Ecto neural progenitor cell (in vitro differentiated cells): Measurements from ENCODE around the gene GALNT18.

Experiments used
- DNase-seq: peaks from one replicate; pipeline ENCODE4 v3.0.0-alpha.2; 2018; ENCODE audit warnings: low spot score

GALNT18 gene

DNA sequence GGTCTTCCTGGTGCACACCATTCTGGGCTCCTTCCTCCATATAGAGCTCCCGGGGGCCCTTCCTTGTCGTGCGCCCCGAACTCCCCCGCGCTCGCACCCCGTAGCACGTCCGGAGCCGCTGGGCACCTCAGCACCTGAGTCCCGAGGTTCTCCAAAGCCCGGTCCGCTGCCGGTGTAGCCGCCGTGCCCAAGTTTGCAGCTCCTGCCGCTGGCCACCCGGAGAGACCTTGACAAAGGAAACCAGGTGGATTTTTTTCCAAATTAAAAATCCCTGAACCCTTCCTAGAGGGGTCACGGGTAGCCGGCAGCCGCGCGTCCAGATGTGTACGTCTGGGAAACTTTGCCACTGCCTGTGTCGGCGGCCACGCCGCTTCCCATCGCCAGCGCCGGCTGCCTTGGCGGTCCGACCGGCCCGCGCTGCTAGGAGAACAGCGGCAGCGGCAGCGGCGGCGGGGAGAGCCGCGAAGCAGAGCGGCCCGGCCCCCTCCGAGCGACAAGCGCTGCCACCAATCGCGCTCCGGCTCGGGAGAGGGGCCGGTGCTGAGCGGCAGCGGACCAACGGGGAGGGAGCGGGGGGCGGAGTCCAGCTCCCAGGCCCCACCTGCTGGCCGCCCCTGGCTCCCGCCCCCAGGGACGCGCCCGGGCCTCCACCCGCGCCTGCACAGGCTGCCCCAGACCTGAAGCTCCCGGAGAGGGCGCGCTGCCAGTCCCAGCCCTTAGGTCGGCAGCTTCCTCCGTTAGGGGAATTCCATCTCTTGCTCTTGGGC is at the start of gene GALNT18:
GALNT18 (minus strand) TSS at position 433 of the 767 bp plus-strand sequence.
- peak; percentile 94 for DNase-seq

- no peak for DNase-seq
These were observed 48.8 kb upstream of the GALNT18 start for GRCh38 chr11:11670574-11670973.

GRCh38 chr11:11669233-11669846 is 47.5 kb upstream of the GALNT18 start:
- no peak for DNase-seq

GRCh38 chr11:11668781-11669180 is 47.0 kb upstream of the GALNT18 start:
- DNase-seq, result no peak

DNA sequence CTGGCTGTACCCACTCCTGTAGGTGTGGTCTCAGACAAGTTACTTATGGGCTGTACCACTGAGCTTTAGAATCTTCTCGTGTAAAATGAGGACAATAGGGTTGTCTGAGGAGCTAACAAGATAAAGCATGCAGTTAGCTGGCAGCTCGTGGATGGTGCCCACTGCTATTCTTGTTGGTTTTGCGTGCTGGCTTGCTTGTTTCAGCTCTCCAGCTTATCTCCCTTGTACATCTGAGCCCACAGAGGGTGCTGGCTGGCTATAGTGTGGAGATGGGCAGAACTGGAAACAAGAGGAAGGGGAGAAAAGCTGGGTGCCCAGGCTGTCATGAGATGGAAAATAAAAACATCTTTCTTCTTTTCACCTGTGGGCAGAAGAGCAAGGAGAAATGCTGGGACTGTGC is 46.5 kb upstream of the GALNT18 start:
- DNase-seq, result no peak

DNA sequence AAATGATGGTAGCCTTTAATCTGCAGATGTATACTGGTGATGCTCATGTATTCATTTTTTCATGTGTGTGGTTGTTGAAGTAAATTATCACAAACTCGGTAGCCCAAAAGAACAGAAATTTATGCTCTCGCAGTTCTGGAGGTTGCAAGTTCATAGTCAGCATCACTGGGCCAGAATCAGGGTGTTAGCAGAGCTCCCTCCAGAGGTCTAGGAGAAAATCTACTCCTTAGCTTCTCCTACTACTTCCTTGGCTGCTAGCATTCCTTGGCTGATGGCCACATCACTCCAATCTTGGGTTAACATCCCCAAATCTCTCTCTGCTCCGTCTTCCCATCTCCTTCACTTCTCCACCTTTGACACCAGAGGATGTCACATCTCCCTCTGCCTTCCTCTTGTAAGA is 45.3 kb upstream of the GALNT18 start:
- DNase-seq, result no peak

DNA sequence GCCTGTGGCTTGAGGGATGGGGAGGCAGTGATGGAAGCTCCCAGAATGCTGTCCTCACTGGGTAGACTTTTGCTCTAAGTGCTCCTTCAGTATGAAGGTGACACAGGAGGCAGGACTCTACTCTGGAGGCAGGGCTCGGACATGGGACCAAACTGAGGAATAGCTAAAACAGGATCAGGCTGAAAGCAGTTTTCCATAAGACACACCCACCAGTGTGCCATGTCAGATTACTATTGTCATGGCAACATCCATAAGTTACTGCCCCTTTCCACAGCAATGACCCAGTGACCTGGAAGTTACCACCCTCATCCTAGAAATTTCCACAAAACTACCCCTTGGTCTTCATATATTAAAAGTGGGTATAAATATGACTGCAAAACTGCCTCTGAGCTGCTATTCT is 43.6 kb upstream of the GALNT18 start:
- no peak for DNase-seq

DNA sequence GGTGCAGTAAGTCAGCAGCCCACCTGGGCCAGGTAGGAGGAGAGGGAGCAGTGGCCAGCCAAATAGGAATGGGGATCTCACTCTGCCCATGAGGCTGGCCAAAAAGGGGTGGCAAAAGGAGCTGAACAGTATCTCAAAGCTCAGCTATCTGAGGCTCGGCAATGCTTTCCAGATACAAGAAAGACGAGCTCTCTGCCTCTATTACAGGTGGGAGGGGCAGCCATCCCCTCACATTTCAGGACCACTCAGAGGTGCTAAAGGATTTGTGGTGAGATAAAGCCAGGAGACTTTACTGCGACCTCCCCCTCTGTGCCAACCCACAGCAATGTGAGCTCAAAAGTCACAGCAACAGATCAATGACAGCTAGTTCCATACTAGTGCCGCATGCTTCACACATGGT is 42.1 kb upstream of the GALNT18 start:
- DNase-seq, result no peak

DNA sequence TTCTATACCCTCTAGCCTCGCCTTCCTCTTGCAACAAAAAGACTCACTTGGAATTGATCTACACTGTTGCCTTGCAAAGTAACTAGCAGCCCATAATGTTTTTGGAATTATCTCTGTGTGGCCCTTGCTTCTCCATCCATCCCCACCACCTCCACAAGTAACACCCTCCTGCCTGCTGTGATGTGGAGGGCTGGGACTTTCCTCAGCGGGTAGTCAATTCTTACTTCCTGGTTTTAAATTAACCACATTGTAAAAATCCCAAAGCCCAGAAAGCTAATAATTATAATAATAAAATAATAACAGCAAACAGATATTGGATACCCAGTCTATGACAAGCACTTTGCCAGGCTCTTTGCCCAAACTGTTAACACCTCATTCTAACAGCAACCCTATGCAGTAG is 40.8 kb upstream of the GALNT18 start:
- DNase-seq, result no peak

DNA sequence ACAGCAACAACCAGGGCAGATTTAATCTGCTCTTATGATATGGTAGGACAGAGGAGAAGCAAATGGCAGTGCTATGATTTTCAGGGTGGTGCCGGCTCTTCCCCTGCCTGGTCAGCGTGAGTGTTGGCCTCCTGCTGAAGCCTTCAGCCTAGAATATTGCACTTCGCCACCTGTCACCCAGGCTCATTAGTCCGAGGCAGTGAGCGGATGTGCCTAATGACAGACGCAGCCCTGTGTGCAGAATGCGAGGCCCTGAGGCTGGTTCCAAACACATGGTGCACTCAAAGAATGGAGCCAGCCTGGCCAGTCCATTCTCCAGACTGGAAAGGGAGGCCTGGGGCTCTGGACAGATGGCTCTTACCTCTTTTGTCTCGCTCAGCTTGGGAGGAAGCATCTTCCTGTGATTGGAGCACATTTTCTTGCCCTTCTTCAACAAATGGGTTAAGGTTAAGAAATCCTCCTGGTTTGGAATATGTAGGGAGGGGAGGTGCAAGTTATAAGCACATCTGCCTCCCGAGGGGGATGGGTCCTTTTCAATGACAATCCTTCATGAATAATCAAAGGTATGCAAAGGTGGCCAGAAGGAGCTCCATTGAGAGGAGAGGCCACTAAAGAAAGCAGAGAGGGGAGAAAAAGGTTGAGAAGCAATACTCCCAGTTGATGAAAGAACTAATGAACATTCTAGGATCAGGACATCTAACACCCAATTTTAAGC is 39.7 kb upstream of the GALNT18 start:
- DNase-seq, result no peak

- no peak for DNase-seq
These were observed 38.5 kb upstream of the GALNT18 start for GRCh38 chr11:11660363-11660740.

DNA sequence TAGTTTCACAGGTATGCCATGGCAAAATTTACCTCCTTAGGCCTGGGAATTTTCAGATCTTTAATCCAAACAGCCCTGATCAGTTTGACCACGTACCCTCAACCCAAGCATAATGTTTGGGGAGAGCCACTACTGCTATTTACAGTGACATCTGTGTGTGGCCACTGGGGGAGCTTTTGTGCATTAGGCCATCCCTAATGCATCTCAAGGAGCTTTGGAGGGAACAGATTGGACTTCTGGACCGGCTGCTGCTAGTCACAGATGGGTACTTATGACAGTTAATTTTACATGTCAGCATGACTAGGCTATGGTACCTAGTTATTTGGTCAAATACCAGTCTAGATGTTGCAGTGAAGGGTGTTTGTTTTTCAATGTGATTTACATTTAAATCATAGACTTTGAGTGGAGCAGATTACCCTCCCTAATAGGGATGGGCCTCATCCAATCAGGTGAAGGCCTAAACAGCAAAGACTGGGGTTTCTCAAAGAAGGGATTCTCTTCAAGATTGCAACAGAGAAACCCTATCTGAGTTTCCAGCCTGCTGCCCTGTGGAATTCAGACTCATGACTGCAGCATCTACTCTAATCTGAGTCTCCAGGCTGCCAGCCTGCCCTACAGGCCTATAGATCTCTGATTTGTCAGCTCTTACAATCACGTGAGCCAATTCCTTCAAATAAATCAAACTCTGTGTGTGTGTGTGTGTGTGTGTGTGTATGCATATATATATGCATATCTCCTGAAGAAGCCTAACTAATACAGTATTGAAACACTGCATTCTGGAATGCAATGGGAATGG is 38.0 kb upstream of the GALNT18 start:
- DNase-seq, result no peak

- no peak for DNase-seq
These were observed 35.6 kb upstream of the GALNT18 start for GRCh38 chr11:11657218-11657955.

DNA sequence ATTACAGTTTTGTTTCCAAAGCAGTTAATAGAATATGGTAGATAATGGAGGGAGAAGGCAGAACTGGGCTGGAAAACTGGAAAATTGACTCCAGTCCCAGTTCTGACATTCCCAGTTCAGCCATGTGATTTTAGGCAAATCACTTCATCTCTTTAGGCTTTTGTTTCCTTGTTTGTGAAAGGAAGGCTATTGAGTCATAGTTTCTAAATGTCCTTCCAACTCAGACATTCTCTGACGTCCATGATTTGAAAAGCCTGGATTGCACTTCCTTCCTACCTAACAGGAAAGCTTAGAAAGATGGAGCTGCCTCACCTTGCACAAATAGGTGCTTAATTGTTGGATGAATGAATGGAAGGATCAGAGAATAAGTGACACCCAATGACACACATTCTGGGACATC is 19.8 kb upstream of the GALNT18 start:
- no peak for DNase-seq

DNA sequence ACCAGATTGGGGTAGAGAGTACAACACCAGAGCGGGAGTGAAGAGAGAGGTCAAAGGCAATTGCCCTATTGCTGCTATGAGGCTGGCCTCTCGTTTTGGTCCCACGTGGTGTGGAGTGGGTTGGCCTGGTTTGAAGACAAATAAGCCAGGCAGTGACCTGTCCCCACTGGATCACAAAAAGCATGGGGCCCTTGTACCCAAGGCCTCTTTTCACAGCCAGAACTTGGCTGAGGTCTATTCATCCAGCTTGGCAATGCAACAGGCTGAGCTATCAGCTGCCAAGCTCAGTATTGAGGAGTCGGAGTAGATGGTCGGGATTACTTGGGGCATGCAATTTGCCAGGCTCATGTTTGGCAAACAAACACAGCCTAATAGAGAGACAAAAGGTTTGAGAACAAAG is 19.2 kb upstream of the GALNT18 start:
- no peak for DNase-seq

DNA sequence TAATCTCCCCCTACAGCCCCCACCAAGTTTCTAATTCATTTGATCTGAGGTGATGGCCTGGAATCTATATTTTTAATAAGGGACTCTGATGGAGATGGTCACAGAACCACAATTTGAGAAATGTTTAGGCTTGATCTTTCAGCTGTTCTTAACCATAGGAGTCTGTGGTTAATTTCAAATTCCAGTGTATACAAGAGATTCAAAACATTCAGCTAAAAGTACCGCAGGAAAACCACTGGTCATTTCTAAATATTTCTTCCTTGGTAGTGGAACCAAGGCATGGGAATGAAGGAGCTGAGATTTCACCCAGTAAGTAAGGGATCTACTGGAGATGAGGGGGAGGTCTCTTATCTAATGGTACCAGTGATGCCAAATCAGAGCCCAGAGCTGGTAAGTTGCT is 18.3 kb upstream of the GALNT18 start:
- no peak for DNase-seq

DNA sequence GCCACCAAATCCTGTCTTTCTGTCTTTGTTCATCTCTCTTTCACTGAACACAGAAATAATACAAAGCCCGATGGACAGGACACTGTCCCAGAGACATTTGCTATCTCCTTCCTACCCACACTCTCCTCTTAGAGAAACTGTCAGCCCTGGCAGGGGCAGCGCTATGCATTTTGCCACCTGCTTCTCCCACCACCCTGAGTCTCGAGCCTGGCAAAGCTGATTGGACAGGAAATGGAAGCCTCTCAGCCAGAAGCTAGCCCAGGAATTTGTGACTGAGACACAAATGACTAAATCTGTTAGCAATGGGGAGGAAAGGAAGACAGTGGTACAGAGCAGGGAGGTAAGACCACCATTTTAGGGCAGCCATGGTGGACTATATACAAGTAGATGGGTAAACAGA is 14.9 kb upstream of the GALNT18 start:
- no peak for DNase-seq

GRCh38 chr11:11635443-11635842 is 13.6 kb upstream of the GALNT18 start:
- no peak for DNase-seq

- no peak for DNase-seq
These were observed 7.6 kb upstream of the GALNT18 start for GRCh38 chr11:11629368-11629767.

- no peak for DNase-seq
These were observed 6.8 kb upstream of the GALNT18 start for GRCh38 chr11:11628651-11629050.

DNA sequence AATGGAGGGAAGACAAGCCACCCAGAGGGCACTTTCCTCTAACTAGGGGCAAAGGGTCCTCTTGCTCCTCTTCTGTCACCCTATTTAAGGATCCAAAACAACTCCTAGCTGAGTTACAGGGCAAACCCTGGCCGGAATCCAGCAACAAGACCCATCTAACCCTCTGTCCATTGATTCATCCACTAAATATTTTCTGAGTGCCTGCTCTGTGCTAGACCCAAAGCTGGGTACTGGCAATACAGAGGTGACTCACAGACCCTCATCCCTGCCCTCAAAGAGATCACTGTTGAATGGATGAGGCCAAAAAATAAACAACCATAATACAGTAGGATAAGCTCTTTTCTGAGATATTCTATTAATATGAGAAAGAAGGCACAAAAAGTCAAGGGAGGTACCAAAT is 4.3 kb upstream of the GALNT18 start:
- no peak for DNase-seq

GRCh38 chr11:11624926-11625325 is 3.1 kb upstream of the GALNT18 start:
- no peak for DNase-seq
